GM12892 (cell line): Measurements from ENCODE around the gene STMN3.

ENCODE experiments used
- POLR2A ChIP-seq: IDR thresholded peaks from 2 replicates; pipeline ENCODE4 v1.6.1; 2011; ENCODE audit warnings: low read depth, low read length, control low read depth
- POLR2AphosphoS5 ChIP-seq: IDR thresholded peaks from 2 replicates; pipeline ENCODE4 v1.6.1; 2011; ENCODE audit warnings: low read depth, low read length, control low read depth
- TAF1 ChIP-seq: IDR thresholded peaks from 2 replicates; pipeline ENCODE4 v1.6.1; 2011; ENCODE audit warnings: low read depth, mild to moderate bottlenecking, control low read depth, low read length, borderline replicate concordance

- TF ChIP-seq POLR2A (no peak), TAF1 (no peak), POLR2AphosphoS5 (no peak)
These were observed 6.1 kb upstream of the STMN3 start for GRCh38 chr20:63659370-63659769.
